ENCODE data around the gene KIF1A. TPM values are rescaled to one million over a fixed set of nuclear protein-coding genes. Genes with fewer than 3 reads are reported as not detected.

Gene KIF1A
- total RNA-seq, 1 donor from 2014 or later = 2.0 TPM

DNA sequence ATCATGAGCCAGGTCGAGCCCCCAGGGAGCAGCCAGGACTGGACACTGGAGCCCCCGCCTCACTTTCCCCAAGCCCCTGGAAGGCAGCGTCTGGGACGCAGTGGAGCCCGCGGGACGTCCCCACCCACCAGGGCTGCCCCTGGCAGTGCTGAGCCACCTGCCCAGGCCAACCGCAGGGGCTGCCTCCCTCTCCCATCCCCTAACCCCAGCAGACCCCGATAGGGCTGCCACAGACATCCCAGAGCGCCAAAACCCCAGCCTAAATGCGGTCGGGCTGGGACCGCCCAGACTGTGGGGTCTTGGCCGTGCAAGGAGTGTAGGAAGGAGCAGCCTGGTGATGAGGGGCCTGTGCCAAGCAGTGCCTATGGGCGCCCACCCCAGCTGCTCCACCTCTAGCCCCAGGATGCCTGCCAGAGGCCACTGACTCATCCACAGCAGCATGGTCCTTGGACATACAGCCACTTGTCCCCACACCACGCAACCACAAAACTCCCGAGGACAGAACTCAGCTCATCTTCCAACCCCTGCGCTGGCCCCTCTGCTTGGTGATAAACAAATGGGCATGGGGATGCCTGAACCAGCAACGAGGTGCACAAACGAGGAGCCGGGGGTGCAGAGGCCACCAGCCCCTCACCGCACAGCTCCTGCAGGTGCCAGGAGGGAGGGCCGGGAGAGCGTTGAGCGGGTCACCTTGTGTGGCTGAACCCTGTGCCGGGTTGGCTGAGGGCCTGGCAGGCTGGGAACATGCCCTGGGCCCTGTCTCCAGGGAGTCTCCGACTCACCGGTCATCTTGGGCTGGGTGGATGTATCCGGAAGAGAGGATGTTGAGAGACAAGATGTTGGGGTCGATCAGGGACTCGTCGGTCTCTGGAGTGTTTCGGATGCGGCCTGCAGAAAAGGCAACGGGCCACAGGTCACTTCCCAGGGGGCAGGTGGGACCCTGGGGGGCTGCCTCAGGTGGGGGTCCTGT is 83.5 kb downstream of the KIF1A start:
- H3K4me1 ChIP-seq = no peaks in the 10 kb centered on the region
- no peaks in the 10 kb centered on the region for H3K9me3 ChIP-seq (replicated peaks)
- no peaks in the 10 kb centered on the region for H3K36me3 ChIP-seq
- peaks cover 47% of the 10 kb centered on the region for H3K27me3 ChIP-seq (ENCODE audit: low read depth)
- DNase-seq = no peak
- intact Hi-C loops (cut with micrococcal nuclease) = no loop called here
- TF ChIP-seq, protein P1, sequence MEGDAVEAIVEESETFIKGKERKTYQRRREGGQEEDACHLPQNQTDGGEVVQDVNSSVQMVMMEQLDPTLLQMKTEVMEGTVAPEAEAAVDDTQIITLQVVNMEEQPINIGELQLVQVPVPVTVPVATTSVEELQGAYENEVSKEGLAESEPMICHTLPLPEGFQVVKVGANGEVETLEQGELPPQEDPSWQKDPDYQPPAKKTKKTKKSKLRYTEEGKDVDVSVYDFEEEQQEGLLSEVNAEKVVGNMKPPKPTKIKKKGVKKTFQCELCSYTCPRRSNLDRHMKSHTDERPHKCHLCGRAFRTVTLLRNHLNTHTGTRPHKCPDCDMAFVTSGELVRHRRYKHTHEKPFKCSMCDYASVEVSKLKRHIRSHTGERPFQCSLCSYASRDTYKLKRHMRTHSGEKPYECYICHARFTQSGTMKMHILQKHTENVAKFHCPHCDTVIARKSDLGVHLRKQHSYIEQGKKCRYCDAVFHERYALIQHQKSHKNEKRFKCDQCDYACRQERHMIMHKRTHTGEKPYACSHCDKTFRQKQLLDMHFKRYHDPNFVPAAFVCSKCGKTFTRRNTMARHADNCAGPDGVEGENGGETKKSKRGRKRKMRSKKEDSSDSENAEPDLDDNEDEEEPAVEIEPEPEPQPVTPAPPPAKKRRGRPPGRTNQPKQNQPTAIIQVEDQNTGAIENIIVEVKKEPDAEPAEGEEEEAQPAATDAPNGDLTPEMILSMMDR (IDR thresholded peaks at IDR 0.05; ENCODE audit: borderline replicate concordance) = no peak
- H3K27ac ChIP-seq (replicated peaks) = no peak overlapping the region
- H3K4me3 ChIP-seq = no peak overlapping the region

DNA sequence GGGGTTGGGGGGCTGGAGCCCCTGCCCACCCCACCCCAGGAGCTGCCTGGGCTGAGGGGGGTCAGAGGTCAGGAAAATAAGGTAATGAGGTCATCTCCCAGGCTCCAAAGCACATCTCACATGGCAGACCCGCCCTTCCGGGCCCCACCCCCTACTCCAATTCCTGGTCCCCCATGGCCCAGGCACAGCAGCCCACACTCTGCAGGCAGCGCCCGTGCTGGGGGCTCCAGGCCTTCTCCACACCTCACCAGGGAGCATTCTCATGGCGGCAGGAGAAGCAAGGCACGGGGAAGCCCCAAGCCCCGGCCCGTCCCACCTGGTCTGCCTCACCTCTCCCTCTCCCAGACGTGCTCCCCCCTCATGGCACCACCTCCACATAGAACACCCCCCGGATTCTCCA is 84.5 kb downstream of the KIF1A start:
- Histone ChIP-seq H3K4me3 (no peak overlapping the region), H3K9me3 (replicated peaks) (no peaks in the 10 kb centered on the region), H3K27ac (replicated peaks) (no peak overlapping the region), H3K4me1 (no peaks in the 10 kb centered on the region), H3K27me3 (ENCODE audit: low read depth) (peaks cover 55% of the 10 kb centered on the region), H3K36me3 (no peaks in the 10 kb centered on the region)
- intact Hi-C loops (cut with micrococcal nuclease) = no loop called here
- DNase-seq = no peak
- TF ChIP-seq, protein P1 (IDR thresholded peaks at IDR 0.05; ENCODE audit: borderline replicate concordance) = no peak

DNA sequence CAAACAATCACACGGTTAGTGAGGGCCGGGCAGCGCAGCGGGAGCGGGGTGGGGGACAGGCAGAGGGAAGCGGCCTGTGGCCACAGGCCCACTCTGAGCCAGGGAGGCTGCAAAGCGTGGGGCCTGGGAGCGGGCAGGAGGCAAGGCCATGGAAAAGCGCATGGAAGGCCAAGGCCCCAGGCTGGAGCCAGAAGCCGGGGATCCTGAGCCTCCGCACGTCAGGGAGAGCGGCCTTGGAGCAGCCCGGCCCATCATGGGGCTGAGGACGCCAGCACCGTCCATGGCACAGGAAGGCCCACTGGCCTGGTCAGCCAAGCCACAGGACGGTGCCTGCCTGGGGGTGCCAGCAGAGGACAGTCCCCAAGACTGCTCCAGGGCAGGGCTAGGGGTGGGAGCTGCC is 85.3 kb downstream of the KIF1A start:
- no peaks in the 10 kb centered on the region for H3K9me3 ChIP-seq (replicated peaks)
- TF ChIP-seq, protein P1 (IDR thresholded peaks at IDR 0.05; ENCODE audit: borderline replicate concordance) = no peak
- no peaks in the 10 kb centered on the region for H3K4me1 ChIP-seq
- no peak overlapping the region for H3K27ac ChIP-seq (replicated peaks)
- no peak overlapping the region for H3K4me3 ChIP-seq
- no peaks in the 10 kb centered on the region for H3K36me3 ChIP-seq
- DNase-seq = no peak
- intact Hi-C loops (cut with micrococcal nuclease) = no loop called here
- peaks cover 63% of the 10 kb centered on the region for H3K27me3 ChIP-seq (ENCODE audit: low read depth)

DNA sequence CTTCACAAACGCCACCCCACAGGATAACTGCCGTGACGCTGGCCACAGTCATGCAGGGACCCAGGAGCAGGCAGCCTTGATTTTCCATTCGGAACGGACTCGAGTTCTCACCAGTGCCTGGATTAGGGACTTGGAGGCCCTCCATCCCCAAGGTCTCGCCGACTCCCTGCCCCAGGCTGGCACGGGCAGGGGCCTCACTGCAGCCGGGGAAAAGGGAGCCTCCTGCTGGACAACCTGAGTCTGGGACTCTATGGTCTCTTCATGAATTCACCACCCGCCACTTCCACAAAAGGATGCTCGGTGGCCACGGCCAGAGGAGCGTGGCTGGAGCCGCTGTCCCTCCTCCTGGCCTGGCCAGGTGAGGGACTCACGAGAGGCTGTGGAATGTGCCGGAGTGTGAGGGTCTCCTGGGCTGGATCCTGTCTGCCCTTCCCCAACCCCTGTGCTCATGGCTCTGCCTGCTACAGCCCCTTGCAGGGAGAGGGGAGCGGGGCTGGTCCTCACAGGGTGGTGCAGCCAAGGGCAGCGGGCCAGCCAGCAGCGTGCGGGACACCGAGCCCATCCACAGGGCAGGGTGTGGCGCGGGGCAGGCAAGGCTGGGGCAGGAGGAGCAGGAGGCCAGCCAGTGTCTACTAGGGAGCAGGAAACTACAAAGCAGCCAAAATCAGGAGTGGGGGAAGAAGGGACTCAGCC is 86.1 kb downstream of the KIF1A start:
- H3K9me3 ChIP-seq (replicated peaks) = no peaks in the 10 kb centered on the region
- peaks cover 70% of the 10 kb centered on the region for H3K27me3 ChIP-seq (ENCODE audit: low read depth)
- TF ChIP-seq, protein P1 (IDR thresholded peaks at IDR 0.05; ENCODE audit: borderline replicate concordance) = no peak
- H3K27ac ChIP-seq (replicated peaks) = no peak overlapping the region
- intact Hi-C loops (cut with micrococcal nuclease) = no loop called here
- H3K4me1 ChIP-seq = no peaks in the 10 kb centered on the region
- H3K36me3 ChIP-seq = no peaks in the 10 kb centered on the region
- no peak overlapping the region for H3K4me3 ChIP-seq
- DNase-seq = no peak

DNA sequence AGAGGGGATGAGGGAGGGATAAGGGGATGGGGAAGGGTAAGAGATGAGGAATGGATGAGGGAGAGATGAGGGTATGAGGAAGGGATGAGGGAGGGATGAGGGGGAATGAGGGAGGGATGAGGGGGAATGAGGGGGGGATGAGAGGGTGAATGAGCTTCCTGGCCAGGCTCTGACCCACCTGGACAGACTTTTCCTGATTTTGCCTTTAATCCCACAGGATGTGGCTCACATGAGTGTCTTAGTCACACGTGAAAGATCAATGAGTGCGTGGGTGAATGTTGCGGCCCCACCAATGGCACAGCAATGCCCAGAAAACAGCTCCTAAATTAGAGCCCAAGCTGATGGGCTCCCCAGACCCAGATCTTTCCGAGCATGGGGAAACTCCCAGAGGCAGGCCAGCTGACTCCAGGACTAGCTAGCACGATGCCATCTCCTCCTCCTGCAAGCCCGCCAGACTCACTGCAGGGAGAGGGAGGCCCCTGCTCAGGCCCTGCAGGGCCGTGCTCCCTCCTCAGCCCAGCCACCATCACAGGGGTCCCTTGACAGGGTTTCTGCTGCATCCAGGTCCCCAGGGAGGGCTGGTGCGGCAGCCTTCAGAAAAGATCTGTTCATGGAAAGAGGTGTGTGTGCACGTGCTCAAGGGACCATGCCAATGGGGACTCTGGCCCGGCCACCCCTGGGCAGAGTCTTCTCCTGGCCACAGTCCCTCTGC is 87.0 kb downstream of the KIF1A start:
- TF ChIP-seq, protein P1 (IDR thresholded peaks at IDR 0.05; ENCODE audit: borderline replicate concordance) = no peak
- intact Hi-C loops (cut with micrococcal nuclease) = no loop called here
- no peak for DNase-seq
- no peak overlapping the region for H3K27ac ChIP-seq (replicated peaks)
- no peak overlapping the region for H3K4me3 ChIP-seq
- H3K9me3 ChIP-seq (replicated peaks) = no peaks in the 10 kb centered on the region
- no peaks in the 10 kb centered on the region for H3K36me3 ChIP-seq
- H3K4me1 ChIP-seq = no peaks in the 10 kb centered on the region
- peaks cover 68% of the 10 kb centered on the region for H3K27me3 ChIP-seq (ENCODE audit: low read depth)

Measured in left ventricle myocardium inferior (tissue), 1 donor.